KMS-11 (cell line): ENCODE results near the gene STN1.
"Not testable (repeated sequence)": the region's sequence is repeated elsewhere in the genome, so short reads cannot be mapped to it uniquely, and the experiment has no call there.

Experiments
- H2AFZ ChIP-seq: fragments of 200-600 bp; sonication (generic); 2 replicates; pipeline ENCODE4 v1.6.1; 2016; ENCODE audit warnings: antibody characterized with exemption, mixed run types, low read depth
- H3K27ac ChIP-seq: fragments of 200-600 bp; sonication (generic); 2 replicates; pipeline ENCODE4 v1.6.1; 2016; ENCODE audit warnings: mild to moderate bottlenecking, mixed run types
- H3K27me3 ChIP-seq: fragments of 200-600 bp; sonication (generic); 2 replicates; pipeline ENCODE4 v1.6.1; 2017; ENCODE audit warnings: mild to moderate bottlenecking, low read depth, mixed run types, moderate library complexity; ENCODE audit not compliant: insufficient read depth
- H3K36me3 ChIP-seq: fragments of 200-600 bp; sonication (generic); 2 replicates; pipeline ENCODE4 v1.6.1; 2017; ENCODE audit warnings: mild to moderate bottlenecking, mixed run types; ENCODE audit not compliant: insufficient read depth
- H3K4me1 ChIP-seq: fragments of 200-600 bp; sonication (generic); 2 replicates; pipeline ENCODE4 v1.6.1; 2016; ENCODE audit warnings: mild to moderate bottlenecking, low read depth, mixed run types; ENCODE audit not compliant: poor library complexity, severe bottlenecking
- H3K4me2 ChIP-seq: fragments of 200-600 bp; sonication (generic); 2 replicates; pipeline ENCODE4 v1.7.0; 2016; ENCODE audit warnings: mild to moderate bottlenecking, mixed run types
- H3K4me3 ChIP-seq: fragments of 200-600 bp; sonication (generic); IDR thresholded peaks from 2 replicates; pipeline ENCODE4 v1.6.1; 2017; ENCODE audit warnings: low read depth, low read length, mixed read lengths; ENCODE audit not compliant: insufficient read depth
- H3K79me2 ChIP-seq: fragments of 200-600 bp; sonication (generic); 2 replicates; pipeline ENCODE4 v1.6.1; 2016; ENCODE audit warnings: low read depth, mixed run types; ENCODE audit not compliant: insufficient read depth
- H3K9ac ChIP-seq: fragments of 200-600 bp; sonication (generic); 2 replicates; pipeline ENCODE4 v1.6.1; 2016; ENCODE audit warnings: mild to moderate bottlenecking, mixed run types
- H4K20me1 ChIP-seq: fragments of 200-600 bp; sonication (generic); 2 replicates; pipeline ENCODE4 v1.6.1; 2016; ENCODE audit warnings: mild to moderate bottlenecking, mixed run types; ENCODE audit not compliant: insufficient read depth
- TF ChIP-seq, protein P1 (sequence below): fragments of 200-600 bp; sonication (generic); conservative IDR thresholded peaks from 2 replicates; pipeline ENCODE4 v1.6.1; 2017; ENCODE audit warnings: low read depth, mild to moderate bottlenecking, antibody characterized with exemption, low read length, moderate library complexity, mixed read lengths

The STN1 gene

DNA sequence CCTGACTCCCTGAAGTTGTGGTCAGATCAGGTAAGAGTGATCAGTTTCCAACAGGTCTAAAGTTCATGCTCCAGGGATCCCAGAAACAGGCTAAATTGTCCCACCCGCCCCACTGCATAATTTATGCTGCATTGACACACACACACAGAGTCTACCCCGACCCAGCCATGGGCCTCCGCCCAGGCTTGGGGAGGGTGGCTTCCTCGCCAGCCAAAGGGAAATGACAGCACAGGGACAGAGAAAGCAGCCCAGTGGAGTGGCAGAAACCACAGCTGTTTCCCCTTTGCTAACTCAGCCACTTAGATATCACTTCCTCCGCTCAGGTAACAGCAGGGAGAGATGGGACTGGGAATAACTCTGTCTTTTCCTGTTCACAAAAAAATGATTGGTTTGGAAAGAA lies 72.0 kb downstream of the STN1 start:
- Histone ChIP-seq H3K4me3 (no peak overlapping the region), H3K27ac (no peak overlapping the region), H3K79me2 (no peaks in the 10 kb centered on the region), H3K4me1 (no peaks in the 10 kb centered on the region), H3K4me2 (no peak overlapping the region), H3K36me3 (no peaks in the 10 kb centered on the region), H2AFZ (no peak overlapping the region), H3K9ac (no peak overlapping the region), H3K27me3 (no peaks in the 10 kb centered on the region), H4K20me1 (no peaks in the 10 kb centered on the region)
- TF ChIP-seq, protein P1, sequence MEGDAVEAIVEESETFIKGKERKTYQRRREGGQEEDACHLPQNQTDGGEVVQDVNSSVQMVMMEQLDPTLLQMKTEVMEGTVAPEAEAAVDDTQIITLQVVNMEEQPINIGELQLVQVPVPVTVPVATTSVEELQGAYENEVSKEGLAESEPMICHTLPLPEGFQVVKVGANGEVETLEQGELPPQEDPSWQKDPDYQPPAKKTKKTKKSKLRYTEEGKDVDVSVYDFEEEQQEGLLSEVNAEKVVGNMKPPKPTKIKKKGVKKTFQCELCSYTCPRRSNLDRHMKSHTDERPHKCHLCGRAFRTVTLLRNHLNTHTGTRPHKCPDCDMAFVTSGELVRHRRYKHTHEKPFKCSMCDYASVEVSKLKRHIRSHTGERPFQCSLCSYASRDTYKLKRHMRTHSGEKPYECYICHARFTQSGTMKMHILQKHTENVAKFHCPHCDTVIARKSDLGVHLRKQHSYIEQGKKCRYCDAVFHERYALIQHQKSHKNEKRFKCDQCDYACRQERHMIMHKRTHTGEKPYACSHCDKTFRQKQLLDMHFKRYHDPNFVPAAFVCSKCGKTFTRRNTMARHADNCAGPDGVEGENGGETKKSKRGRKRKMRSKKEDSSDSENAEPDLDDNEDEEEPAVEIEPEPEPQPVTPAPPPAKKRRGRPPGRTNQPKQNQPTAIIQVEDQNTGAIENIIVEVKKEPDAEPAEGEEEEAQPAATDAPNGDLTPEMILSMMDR: no peak

- H3K36me3 ChIP-seq, H4K20me1 ChIP-seq, H3K79me2 ChIP-seq, H3K27me3 ChIP-seq, H3K9ac ChIP-seq, H3K4me1 ChIP-seq, H3K27ac ChIP-seq, H2AFZ ChIP-seq, H3K4me3 ChIP-seq, H3K4me2 ChIP-seq: not testable (repeated sequence)
Measured at GRCh38 chr10:103845346-103845745, 72.6 kb downstream of the STN1 start.

DNA sequence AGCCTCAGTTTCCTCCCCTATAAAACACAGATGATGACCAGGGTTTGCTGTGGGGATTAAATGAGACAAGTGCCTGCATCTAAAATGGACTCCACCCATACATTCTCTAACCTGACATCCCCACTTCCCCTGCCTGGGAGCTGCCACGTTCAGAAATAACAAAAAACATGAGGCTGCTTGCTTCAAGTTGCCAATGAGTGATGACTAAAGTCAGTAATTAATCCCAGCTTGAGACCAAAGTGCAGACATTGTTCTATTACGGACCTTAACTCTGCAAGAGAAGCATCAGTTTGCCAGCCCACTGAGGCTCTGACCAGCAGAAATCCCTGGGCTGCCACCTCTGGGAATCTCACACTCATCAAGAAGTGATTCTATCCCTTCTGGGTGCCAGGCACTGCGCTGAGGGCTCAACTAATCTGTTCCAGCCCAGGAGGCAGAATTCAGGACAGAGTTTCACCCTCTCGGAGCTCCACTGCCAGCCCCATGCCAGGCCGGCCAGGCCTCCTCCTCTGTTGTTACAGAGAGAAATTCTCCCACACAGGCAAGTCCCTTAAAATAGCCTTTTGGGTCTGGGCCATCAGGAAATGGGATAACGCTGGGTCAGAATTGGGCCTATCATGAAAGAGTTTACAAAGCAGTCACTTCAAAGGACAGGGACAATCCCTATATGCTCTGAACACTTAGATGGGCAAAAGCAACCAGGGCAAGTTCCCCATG lies 74.0 kb downstream of the STN1 start:
- Histone ChIP-seq H3K27me3 (no peaks in the 10 kb centered on the region), H3K27ac (no peak overlapping the region), H3K9ac (no peak overlapping the region), H3K79me2 (no peaks in the 10 kb centered on the region), H3K36me3 (no peaks in the 10 kb centered on the region), H2AFZ (no peak overlapping the region), H3K4me2 (no peak overlapping the region), H3K4me1 (no peaks in the 10 kb centered on the region), H4K20me1 (no peaks in the 10 kb centered on the region), H3K4me3 (no peak overlapping the region)
- TF ChIP-seq, protein P1: no peak

DNA sequence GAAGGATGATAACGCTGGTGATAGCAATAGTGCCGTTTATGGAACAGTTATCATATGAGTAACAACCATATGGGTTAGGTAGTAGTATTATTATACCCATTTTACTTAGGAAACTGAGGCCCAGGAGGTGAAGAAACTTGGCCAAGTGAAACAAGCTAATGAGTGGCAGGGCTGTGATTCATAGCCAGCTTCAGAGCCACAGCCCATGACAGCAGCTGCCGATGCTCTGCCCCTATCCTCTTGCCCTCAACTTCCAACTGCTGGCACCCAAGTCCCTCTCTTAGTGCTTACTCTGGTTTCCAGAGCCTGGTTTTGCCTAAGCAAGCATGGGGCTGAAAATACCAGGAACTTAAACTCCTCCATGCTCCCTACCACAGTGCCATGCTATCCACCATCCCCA lies 74.9 kb downstream of the STN1 start:
- H3K79me2 ChIP-seq: no peaks in the 10 kb centered on the region
- H3K36me3 ChIP-seq: no peaks in the 10 kb centered on the region
- no peak overlapping the region for H2AFZ ChIP-seq
- H3K4me1 ChIP-seq: no peaks in the 10 kb centered on the region
- no peak overlapping the region for H3K4me2 ChIP-seq
- no peak overlapping the region for H3K9ac ChIP-seq
- no peak overlapping the region for H3K4me3 ChIP-seq
- no peaks in the 10 kb centered on the region for H3K27me3 ChIP-seq
- TF ChIP-seq, protein P1: no peak
- no peak overlapping the region for H3K27ac ChIP-seq
- no peaks in the 10 kb centered on the region for H4K20me1 ChIP-seq

DNA sequence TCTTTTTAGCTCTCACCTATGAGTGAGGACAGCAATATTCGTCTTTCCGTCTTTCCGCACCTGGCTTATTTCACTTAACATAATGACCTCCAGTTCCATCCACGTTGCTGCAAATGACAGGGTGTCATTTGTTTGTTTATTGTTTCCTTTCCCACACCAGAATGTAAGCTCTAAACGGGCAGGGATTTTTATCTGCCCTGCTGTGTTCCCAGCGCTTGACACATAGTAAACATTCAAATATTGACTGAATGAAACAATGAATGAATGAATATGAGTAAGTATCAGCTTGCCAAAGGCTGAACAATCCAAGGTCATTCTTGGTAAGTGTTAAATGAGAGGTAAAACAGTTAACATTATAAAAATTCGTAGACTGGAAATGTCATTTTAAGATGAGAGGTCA lies 75.4 kb downstream of the STN1 start:
- Histone ChIP-seq H3K9ac (no peak overlapping the region), H3K27ac (no peak overlapping the region), H3K4me1 (no peaks in the 10 kb centered on the region), H3K4me3 (no peak overlapping the region), H3K4me2 (no peak overlapping the region), H4K20me1 (no peaks in the 10 kb centered on the region), H2AFZ (no peak overlapping the region), H3K36me3 (no peaks in the 10 kb centered on the region), H3K27me3 (no peaks in the 10 kb centered on the region), H3K79me2 (no peaks in the 10 kb centered on the region)
- TF ChIP-seq, protein P1: no peak
